ENCODE data around the gene PCID2.

The PCID2 gene

DNA sequence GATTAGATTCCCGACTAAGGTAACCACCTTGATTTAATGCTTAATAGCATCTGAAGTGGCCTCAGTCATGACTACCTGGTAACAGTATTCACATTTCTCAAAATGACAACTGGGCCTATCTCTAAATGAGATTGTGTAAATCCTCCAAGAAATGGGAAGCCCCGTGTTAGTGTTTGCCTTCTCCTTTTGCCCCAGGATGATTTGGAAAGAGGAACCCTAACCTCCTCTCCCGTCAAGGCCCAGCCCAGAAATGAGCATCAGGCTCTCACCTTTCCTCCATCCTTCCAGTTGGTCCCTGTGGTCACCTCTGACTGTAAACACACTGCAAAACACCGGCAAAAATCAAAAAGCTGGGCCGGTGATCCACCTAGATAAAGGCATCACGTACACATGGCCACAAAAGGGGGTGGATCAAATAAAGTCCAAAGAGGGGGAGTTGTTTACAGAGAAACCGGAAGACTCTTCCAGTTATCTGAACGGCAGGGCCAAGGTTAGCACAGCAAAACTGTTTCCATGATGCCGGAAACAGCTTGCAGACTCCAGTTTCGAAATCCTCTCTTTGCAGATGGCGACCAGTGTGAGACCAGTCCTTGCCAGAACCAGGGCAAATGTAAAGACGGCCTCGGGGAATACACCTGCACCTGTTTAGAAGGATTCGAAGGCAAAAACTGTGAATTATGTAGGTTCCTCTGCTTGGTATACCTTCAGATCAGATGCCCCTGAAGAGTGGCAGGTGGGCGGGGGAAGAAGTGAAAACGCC lies 69.5 kb downstream of the PCID2 start:
- no peaks in the 10 kb centered on the region for H3K79me2 ChIP-seq (ENCODE audit: control insufficient read depth, low read length)
- H4K20me1 ChIP-seq (ENCODE audit: control insufficient read depth, insufficient read depth, low read depth, low read length), result no peaks in the 10 kb centered on the region
- no peak for TF ChIP-seq CTCF (IDR thresholded peaks at IDR 0.05; ENCODE audit: low read depth, low read length, poor library complexity, severe bottlenecking)
- no peak for TF ChIP-seq EZH2phosphoT487 (IDR thresholded peaks at IDR 0.05; ENCODE audit: borderline replicate concordance, low read length)
- H3F3A ChIP-seq (ENCODE audit: control insufficient read depth, insufficient read depth), result no peaks in the 10 kb centered on the region
- peaks cover 8% of the 10 kb centered on the region for H3K27me3 ChIP-seq (ENCODE audit: control insufficient read depth, low read length)
- H3K4me3 ChIP-seq (ENCODE audit: low read length), result no peak overlapping the region
- no peak overlapping the region for H3K4me2 ChIP-seq (ENCODE audit: low read length)
- H3K27ac ChIP-seq (ENCODE audit: low read depth, low read length), result no peak overlapping the region
- no peaks in the 10 kb centered on the region for H3K9me3 ChIP-seq (ENCODE audit: control insufficient read depth, insufficient read depth, low read length)
- H3K9me2 ChIP-seq (replicated peaks; ENCODE audit: control insufficient read depth, low read length), result no peaks in the 10 kb centered on the region
- H3K4me1 ChIP-seq (ENCODE audit: control insufficient read depth, low read length), result no peaks in the 10 kb centered on the region
- H3K36me3 ChIP-seq (ENCODE audit: control insufficient read depth, low read length), result no peaks in the 10 kb centered on the region

DNA sequence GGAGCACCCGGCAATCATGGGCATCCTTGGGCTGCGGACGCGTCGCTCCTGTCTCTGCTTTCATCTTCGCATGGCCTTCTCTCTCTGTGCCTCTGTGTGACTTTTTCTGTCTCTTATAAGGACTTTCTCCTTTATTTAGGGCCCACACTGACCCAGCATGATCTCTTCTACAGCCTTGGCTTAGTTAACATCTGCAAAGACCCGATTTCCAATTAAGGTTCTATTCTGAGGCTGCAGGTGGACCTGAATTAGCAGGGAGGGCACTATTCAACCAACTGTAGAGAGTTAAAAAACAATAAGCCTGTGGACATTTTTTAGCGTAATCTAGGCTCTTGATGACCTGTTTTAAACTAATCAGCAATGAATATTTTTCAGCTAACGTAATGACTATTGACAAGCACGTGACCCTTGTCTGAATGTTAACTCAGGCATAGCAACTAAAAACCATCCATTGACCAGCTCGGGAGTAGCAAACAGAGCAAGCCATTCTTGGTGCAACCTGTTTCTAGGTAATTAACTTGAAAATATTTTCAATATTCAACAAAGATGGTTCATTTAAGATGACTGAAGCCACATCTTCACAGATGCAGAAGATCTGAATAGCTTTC lies 70.7 kb downstream of the PCID2 start:
- Histone ChIP-seq H3K79me2 (ENCODE audit: control insufficient read depth, low read length) (no peaks in the 10 kb centered on the region), H3K9me2 (replicated peaks; ENCODE audit: control insufficient read depth, low read length) (no peaks in the 10 kb centered on the region), H3K4me3 (ENCODE audit: low read length) (no peak overlapping the region), H3F3A (ENCODE audit: control insufficient read depth, insufficient read depth) (no peaks in the 10 kb centered on the region), H3K4me1 (ENCODE audit: control insufficient read depth, low read length) (no peaks in the 10 kb centered on the region), H4K20me1 (ENCODE audit: control insufficient read depth, insufficient read depth, low read depth, low read length) (no peaks in the 10 kb centered on the region), H3K27ac (ENCODE audit: low read depth, low read length) (no peak overlapping the region), H3K4me2 (ENCODE audit: low read length) (no peak overlapping the region), H3K27me3 (ENCODE audit: control insufficient read depth, low read length) (peaks cover 14% of the 10 kb centered on the region), H3K36me3 (ENCODE audit: control insufficient read depth, low read length) (no peaks in the 10 kb centered on the region), H3K9me3 (ENCODE audit: control insufficient read depth, insufficient read depth, low read length) (no peaks in the 10 kb centered on the region)
- TF ChIP-seq EZH2phosphoT487 (IDR thresholded peaks at IDR 0.05; ENCODE audit: borderline replicate concordance, low read length) (no peak), CTCF (IDR thresholded peaks at IDR 0.05; ENCODE audit: low read depth, low read length, poor library complexity, severe bottlenecking) (no peak)

DNA sequence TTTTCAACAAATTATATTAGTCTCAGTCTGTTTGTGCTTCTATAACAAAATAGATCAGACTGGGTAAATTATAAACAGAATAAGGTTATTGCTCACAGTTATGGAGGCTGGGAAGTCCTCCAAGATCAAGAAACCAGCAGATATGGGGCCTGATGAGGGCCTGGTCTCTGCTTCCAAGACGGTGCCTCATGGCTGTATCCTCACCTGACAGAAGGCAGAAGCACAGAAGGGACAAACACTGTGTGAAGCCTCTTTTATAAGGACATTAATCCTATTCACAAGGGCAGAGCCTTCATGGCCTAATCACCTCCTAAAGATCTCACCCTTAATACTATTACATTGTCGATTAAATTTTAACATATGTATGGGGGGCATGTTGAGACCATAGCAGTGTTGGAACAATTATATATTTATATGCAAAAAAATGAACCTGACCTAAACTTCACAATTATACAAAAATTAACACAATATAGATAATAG lies 73.1 kb downstream of the PCID2 start:
- Histone ChIP-seq H4K20me1 (ENCODE audit: control insufficient read depth, insufficient read depth, low read depth, low read length) (no peaks in the 10 kb centered on the region), H3K4me1 (ENCODE audit: control insufficient read depth, low read length) (no peaks in the 10 kb centered on the region), H3K36me3 (ENCODE audit: control insufficient read depth, low read length) (no peaks in the 10 kb centered on the region), H3K27me3 (ENCODE audit: control insufficient read depth, low read length) (peaks cover 20% of the 10 kb centered on the region), H3K27ac (ENCODE audit: low read depth, low read length) (no peak overlapping the region), H3K4me3 (ENCODE audit: low read length) (no peak overlapping the region), H3K79me2 (ENCODE audit: control insufficient read depth, low read length) (no peaks in the 10 kb centered on the region), H3K4me2 (ENCODE audit: low read length) (no peak overlapping the region), H3K9me3 (ENCODE audit: control insufficient read depth, insufficient read depth, low read length) (no peaks in the 10 kb centered on the region), H3K9me2 (replicated peaks; ENCODE audit: control insufficient read depth, low read length) (no peaks in the 10 kb centered on the region), H3F3A (ENCODE audit: control insufficient read depth, insufficient read depth) (no peaks in the 10 kb centered on the region)
- no peak for TF ChIP-seq CTCF (IDR thresholded peaks at IDR 0.05; ENCODE audit: low read depth, low read length, poor library complexity, severe bottlenecking)
- no peak for TF ChIP-seq EZH2phosphoT487 (IDR thresholded peaks at IDR 0.05; ENCODE audit: borderline replicate concordance, low read length)

Measured in DOHH2 (cell line).